HK-2 (cell line): Measurements from ENCODE around the gene TFB2M.
A peak's percentile ranks its signal among the peaks of the same experiment; 100 is the strongest.
"Not testable (repeated sequence)": the region's sequence is repeated elsewhere in the genome, so short reads cannot be mapped to it uniquely, and the experiment has no call there.

Experiments
- DNase-seq: peaks from one replicate; pipeline ENCODE4 v3.0.0-alpha.2; 2018; ENCODE audit not compliant: unreplicated experiment

The TFB2M gene, protein sequence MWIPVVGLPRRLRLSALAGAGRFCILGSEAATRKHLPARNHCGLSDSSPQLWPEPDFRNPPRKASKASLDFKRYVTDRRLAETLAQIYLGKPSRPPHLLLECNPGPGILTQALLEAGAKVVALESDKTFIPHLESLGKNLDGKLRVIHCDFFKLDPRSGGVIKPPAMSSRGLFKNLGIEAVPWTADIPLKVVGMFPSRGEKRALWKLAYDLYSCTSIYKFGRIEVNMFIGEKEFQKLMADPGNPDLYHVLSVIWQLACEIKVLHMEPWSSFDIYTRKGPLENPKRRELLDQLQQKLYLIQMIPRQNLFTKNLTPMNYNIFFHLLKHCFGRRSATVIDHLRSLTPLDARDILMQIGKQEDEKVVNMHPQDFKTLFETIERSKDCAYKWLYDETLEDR

DNA sequence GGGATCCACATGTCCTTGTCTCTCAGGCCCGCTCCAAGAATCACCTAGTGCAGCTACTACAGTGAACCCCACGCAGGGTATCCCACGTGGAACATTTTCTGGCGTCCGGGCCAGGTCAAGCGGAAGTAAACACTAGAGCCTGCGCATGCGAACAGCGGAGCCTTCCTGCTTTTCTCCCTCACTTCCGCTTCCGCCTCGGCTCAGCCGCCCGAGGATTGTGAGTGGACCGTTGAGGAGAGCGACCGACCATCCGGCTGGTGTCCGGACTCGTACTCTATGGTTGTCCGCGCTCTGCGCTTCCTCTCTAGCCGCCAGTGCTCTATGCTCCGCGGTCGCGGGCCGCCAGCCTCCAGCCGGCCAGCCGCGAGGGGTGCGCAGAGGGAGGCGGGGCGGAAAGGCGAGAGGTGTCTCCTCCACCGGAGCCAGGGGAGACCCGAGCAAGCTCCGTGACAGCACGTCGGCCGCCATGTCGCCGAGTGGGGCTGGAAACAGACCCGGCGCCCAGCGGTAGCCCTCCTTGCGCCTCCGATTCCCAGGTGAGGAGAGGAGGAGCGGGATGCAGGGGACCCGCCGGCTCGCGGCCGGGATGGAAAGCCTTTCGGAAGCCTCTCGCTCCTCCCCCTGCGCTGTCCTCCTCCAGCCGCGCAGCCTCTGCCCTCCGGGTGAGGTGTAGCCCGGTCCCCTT lies at the start of gene TFB2M, which contains the start of gene CNST:
TSS of gene TFB2M (minus strand) at position 134 of the 685 bp plus-strand sequence. CDS start at position 11, 123 bp downstream.
TSS of gene CNST (plus strand) at position 329 of the 685 bp plus-strand sequence. CDS start 25,107 bp downstream, outside the sequence.
- peak; percentile 100 for DNase-seq

DNA sequence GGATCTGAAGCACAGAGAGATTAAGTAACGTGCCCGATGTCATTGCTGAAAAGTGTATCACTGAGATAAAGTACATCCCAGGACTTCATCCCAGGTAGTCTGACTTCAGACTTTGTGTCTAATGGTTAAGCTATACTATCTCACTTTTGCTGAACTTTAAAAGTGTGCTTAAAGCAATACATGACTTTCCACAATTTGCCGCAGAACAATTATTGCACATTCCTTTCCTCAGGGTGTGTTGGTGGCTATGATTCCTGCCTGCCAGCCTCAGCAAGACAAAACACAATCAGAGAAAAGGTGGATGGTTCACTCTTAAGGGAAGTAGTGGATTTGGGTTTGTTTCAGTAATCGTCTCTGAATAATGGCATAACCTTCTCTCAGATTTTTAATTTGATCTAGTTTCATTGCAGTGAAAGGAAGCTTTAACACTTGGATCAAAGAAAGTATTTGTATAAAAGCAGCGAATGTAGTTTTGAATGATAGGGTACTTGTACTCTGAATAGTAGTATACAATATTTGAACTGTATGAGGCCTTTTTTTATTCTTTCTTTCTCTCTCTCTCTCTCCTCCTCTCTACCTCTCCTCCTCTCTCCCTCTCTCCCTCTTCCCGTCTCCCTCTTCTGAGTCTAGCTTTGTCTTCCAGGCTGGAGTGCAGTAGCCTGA lies 47.2 kb upstream of the TFB2M start:
- no peak for DNase-seq

DNA sequence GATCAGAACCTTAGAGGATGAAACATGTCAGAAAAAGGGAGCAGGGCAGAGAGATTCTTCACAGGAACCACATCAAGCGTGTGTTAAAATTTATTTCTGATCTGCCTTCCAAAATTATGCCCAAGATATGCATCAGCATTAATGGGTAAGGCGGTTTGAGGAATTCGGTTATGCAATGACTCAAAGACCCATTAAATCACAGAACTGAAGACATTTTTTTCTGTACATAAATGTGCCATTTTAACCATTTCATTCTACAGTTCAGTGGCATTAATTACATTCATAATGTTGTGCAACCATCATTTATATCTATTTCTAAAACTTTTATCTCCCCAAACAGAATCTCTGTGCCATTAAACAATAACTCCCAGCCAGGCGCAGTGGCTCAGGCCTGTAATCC lies 43.6 kb upstream of the TFB2M start:
- DNase-seq = no peak

DNA sequence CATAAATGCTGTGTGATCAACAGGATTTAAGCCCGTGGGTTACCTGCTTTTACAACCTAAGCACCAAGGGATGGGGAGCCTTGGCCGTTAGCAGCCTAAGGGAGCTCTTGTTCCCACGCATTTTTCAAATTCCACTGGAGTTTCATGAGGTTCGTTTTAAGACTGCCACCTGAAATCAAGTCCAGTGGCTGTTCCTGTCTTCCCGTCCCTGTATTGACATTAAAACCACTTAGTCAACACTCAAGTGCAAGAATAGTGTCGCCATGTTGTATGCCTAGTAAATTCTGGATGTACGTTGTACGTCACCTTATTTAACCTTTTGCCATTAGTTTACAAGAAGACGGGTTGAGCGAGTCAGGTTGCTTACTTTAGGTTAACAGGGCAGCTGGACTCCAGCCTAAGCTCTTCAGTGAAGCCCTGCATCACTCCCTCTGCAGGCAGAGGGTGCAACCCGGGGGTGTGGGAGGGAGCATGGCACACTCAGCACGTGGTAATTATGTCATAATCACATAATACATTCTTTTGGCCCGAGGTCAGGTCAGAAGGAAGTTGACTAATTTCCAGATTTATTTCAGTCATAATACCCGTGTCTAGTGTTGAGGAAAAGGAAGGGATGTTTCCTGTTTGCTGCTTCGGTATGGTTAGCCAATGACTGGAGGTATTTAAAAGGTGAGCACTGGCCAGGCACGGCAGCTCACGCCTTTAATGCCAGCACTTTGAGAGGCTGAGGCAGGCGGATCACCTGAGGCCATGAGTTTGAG lies 42.7 kb upstream of the TFB2M start:
- peak; percentile 86 for DNase-seq

GRCh38 chr1:246607462-246607861 lies 41.4 kb upstream of the TFB2M start:
- no peak for DNase-seq

DNA sequence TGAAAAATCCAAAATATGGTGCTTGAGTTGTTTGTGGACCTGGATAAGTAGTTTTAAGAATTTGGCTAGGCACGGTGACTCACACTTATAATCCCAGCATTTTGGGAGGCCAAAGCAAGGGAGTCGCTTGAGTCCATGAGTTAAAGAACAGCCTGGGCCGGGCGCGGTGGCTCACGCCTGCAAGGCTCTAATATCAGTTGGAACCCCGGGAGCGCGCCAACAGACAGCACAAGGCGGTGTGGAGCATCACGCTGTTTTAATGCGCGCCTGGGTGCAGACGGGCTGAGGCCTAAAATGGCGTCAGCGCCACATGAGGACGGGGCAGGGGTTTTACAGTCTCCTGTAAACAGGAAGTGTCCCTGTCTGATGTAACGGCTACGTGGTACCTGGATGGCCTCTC lies 39.2 kb upstream of the TFB2M start:
- not testable (repeated sequence) for DNase-seq

DNA sequence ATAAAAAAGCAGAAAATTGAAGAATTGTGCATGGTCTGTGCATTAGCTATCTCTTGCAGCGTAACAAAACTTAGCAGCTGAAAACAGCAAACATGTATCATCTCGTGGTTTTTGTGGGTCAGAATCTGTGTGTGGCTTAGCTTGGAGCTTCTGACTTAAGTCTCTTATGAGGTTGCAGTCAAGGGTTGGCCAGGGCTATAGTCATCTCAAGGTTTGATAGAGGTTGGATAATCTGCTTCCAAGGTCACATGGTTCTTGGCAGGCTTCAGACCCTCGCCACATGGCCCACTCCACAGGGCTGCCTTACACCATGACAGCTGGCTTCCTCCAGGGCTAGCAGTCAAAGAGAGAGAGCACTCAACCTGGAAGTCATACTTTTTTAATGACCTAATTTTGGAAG lies 36.1 kb upstream of the TFB2M start:
- no peak for DNase-seq

GRCh38 chr1:246600579-246600978 lies 34.5 kb upstream of the TFB2M start:
- DNase-seq = no peak

- DNase-seq = no peak
Measured at GRCh38 chr1:246599315-246599714, 33.3 kb upstream of the TFB2M start.

DNA sequence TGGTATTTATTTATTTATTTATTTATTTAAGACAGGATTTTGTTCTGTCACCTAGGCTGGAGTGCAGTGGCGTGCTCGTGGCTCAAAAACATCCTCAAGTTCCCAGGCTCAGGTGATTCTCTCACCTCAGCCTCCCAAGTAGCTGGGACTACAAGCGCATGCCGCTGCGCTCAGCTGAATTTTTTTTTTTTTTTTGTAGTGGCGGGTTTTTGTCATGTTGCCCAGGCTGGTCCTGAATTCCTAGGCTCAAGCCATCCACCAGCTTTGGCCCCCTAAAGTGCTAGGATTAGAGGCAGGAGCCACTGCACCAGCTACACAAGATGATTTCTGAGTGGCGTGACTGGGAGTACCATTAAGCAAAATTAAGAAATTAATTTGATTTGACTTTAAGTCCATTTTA lies 31.9 kb upstream of the TFB2M start:
- DNase-seq = no peak

GRCh38 chr1:246597340-246597739 lies 31.3 kb upstream of the TFB2M start:
- no peak for DNase-seq

DNA sequence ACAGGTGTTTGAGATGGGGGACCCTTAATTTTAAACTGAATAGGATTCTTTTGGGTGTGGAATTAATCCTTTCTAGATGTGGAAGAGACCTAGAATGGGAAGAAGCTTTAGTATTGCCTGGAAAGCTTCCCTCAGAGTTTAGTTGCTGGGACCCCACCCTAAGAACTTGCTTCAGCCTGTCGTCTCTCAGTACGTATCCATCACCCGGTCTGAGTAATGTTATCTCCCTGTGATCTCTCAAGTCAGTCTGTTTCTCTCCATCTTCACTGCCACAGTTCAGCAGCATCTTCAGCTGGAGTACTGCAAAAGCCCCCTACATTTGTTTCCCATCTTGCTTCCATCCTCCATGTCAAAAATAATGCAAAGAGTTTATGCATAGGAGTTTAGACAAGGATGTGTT lies 29.1 kb upstream of the TFB2M start:
- no peak for DNase-seq

GRCh38 chr1:246592695-246593094 lies 26.6 kb upstream of the TFB2M start:
- no peak for DNase-seq

DNA sequence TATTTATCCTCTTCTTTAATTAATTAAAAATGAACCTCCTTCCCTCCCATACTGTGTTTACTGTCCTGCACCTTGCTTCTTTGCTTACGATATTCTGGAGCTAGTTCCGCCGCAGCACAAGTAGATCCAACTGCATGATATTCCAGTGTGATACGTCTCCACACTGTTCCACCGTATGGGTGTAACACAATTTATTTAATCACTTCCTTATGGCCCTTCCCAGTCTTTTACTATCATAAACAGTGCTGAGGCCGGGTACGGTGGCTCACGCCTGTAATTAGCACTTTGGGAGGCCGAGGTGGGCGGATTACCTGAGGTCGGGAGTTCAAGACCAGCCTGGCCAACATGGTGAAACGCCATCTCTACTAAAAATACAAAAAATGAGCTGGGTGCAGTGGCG lies 25.9 kb upstream of the TFB2M start:
- no peak for DNase-seq

GRCh38 chr1:246591504-246591903 lies 25.4 kb upstream of the TFB2M start:
- DNase-seq = no peak

DNA sequence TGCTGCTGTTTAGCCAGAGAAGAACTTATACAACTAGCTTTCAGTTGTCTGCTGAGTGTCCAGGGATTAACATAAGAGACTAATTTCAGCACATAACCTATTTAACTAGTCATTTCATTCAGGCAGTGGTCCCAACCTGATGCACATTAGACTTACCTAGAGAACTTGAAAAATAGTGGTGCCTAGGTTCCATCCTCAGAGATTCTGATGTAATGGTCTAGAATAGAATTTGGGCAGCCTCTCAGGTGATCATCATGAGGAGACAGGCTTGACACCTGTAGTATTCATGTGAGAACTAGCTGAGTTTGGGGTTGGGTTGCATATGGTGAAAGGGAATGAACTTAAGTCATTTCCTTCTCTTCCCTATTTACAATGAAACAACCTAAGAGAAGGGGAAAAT lies 25.0 kb upstream of the TFB2M start:
- DNase-seq = no peak

GRCh38 chr1:246589919-246590318 lies 23.9 kb upstream of the TFB2M start:
- not testable (repeated sequence) for DNase-seq

DNA sequence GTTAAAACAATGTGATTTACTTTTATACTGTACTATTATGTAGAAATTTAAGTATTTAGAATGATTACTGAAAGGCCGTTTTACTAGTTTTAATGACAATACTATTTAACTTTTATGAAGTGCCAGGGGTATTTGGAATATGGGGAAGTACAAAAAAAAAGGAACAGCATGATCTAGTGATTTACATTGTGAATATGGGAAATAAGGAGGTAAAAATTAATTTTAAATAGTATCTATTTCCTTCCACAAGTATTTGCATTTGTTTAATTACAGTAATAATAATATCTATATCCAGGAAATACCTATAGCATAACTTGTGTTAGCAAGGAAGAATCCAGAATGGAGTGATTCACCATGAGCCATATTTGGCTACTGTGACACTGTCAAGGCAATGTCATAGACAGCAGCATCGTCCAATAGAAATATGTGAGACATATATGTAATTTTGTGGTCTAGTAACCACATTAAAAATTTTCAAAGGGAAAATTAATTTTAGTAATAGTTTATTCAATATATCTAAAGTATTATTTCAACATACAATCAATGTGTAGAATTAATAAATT lies 22.2 kb upstream of the TFB2M start:
- no peak for DNase-seq

- DNase-seq = no peak
Measured at GRCh38 chr1:246587606-246588005, 21.5 kb upstream of the TFB2M start.

DNA sequence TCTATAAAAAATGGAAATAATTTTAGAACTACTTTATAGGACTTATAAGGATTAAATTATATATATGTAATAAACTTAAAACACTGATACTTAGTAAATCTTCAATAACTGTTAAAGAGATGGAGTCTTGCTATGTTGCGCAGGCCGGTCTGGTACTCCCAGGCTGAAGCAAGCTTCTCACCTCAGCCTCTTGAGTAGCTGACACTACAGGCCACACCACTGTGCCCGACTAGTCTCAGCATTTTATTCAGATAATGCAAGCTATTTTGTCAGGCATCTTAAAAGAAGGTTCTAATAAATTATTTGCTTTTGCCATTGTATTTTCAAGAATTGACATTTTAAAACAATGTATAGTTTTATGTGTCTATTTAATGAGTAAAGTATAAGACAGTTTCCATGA lies 21.0 kb upstream of the TFB2M start:
- DNase-seq = no peak

GRCh38 chr1:246583448-246584185 lies 17.6 kb upstream of the TFB2M start:
- DNase-seq = no peak
